ENCODE results near the gene COG8.

DNA sequence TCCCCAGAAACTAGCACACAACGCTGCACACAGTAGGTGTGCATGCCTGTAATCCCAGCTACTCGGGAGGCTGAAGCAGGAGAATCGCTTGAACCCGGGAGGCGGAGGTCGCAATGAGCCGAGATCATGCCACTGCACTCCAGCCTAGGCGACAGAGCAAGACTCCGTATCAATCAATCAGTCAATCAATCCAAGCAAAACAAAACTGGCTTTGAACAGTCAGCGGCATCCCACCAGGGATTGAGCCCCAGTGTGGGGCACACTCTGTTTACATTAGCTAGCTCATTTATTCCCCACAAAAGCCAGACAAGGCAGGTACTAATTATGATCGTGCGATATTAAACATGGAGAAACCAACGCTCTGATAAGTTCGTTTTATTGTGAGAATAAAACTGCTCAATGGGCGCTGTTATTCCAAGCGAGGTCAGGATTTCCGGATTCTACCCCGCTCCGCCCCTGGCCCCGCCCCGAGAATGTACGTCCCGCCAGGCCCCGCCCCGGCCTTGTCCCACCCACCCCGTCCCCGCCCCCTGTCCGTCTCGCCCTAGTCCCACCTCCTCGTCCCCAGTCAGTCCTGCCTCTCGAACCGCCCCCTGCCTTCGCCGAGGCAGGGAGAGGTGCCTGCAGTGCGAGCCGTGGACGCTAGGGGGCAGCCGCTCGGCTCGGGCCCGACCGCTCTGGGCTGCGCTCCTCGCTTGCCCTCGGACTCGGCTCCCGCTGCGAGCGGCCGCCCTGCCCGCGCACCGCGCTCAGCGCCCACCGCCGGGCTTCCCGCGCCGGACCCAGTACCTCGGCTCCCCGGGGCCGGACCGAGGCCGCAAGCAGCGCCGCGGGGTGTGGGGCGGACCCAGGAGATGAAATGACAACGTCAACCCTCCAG is 28.5 kb downstream of the COG8 start, which contains the start of gene VPS4A:
- peak; percentile 62 to 87 for TF ChIP-seq POLR2A (IDR thresholded peaks at IDR 0.05)
- TF ChIP-seq, protein P1, sequence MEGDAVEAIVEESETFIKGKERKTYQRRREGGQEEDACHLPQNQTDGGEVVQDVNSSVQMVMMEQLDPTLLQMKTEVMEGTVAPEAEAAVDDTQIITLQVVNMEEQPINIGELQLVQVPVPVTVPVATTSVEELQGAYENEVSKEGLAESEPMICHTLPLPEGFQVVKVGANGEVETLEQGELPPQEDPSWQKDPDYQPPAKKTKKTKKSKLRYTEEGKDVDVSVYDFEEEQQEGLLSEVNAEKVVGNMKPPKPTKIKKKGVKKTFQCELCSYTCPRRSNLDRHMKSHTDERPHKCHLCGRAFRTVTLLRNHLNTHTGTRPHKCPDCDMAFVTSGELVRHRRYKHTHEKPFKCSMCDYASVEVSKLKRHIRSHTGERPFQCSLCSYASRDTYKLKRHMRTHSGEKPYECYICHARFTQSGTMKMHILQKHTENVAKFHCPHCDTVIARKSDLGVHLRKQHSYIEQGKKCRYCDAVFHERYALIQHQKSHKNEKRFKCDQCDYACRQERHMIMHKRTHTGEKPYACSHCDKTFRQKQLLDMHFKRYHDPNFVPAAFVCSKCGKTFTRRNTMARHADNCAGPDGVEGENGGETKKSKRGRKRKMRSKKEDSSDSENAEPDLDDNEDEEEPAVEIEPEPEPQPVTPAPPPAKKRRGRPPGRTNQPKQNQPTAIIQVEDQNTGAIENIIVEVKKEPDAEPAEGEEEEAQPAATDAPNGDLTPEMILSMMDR (IDR thresholded peaks at IDR 0.05 in 4 of 5, conservative IDR thresholded peaks at IDR 0.05 in 1 of 5), result peak; percentile 90 to 99 (median 94)

Measured in gastrocnemius medialis (tissue), 4 donors.